NCI-H1417 treated with DMSO at 0.1 percent for 48 hours (cell line): ENCODE measurements around the gene LRRC31.

Source experiments
- DNase-seq: peaks from one replicate; lab custom pipeline; 2025; lab: John Stamatoyannopoulos, UW

The LRRC31 gene

DNA sequence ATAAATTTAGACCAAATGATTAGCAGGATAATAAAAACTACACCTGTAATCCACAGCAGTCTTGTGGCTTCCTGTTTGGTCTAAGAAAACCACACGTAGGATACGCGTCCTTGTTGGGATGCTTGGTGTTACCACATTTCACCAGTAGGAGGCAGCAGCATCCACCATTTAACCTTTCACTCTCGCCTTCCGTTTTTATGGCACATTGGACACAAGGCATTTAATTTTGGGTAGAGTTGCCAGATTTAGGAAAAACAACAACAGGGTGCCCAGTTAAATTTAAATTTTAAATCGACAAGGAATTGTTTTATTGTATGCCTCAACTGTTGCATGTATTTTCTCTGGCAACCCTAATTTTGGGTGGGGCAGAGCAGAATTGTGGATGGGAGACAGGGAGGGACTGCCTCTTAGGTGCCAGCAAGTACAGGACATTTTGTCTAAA, 6.3 kb downstream of the LRRC31 start:
- DNase-seq, result no peak

DNA sequence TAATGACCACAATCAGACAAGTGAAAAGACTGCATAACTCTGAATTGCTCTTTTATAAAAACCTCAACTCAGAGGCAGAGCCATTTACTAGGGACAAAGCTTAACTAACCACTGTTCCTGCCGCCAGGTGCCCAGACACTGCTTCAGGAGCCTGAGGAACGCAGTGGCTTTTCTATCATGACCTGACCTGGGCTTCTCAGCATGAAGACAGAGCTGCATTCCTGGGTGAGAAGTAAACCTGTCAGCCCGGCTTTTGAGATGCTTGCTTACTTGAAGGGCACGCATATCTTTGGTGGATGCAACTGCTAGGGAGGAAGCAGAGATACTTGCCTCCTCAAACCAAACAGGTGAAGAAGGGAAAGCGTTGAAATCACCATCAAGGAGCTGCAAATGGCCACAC, 7.9 kb downstream of the LRRC31 start:
- no peak for DNase-seq

DNA sequence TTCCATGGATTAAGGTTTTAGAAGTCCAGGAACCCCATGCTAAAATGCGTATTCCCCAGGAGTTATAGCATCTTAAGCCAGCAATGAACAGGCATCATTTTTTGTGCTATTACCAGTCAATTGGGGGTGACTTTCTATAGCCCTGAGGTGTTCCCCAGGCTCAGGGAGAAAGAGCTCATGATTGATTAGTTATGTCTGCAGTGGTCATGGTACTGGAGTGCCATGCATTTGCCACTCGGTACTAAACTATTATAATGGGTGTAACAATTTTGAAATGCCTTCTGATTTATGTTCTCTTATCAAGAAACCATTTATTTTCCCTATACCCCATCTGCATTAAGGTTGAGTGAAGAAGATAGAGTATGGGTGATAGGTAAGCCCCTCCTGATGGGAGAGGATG, 11.9 kb downstream of the LRRC31 start:
- no peak for DNase-seq

- no peak for DNase-seq
Measured at GRCh38 chr3:169855514-169855913, 14.2 kb downstream of the LRRC31 start.

- DNase-seq, result no peak
Measured at GRCh38 chr3:169850618-169851017, 19.1 kb downstream of the LRRC31 start.

GRCh38 chr3:169848741-169849140, 21.0 kb downstream of the LRRC31 start:
- no peak for DNase-seq

- DNase-seq, result no peak
Measured at GRCh38 chr3:169847896-169848295, 21.8 kb downstream of the LRRC31 start.

DNA sequence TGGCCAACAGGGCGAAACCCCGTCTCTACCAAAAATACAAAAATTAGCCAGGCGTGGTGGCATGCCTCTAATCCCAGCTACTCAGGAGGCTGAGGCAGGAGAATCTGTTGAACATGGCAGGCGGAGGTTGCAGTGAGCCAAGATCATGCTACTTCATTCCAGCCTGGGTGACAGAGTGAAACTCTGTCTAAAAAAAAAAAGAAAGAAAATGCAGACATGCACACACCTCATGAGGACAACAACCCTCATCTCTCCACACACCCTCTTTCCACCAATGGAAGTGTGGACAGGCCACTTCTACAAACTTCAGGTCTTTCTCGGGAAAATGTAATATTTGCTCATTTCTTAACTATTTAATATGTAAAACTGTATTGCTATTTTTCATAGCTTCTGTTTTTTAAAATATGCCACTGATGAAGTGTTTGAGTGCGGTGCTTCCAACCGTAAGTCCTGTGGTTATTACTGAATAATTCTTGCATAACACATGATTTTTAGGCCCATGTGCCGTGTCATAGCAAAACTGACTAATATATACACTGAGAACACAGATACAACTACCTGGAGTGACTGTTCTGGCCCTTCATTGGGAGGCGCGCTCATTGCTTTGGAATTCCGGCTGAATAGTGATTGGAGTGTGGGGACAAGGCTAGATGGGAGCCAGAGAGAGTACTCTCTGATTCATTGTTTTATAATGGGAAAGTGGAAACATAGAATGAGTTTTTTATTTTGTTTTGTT, 23.1 kb downstream of the LRRC31 start:
- DNase-seq, result no peak

- DNase-seq, result no peak
Measured at GRCh38 chr3:169842960-169843359, 26.8 kb downstream of the LRRC31 start.

GRCh38 chr3:169841171-169841570, 28.6 kb downstream of the LRRC31 start:
- no peak for DNase-seq

GRCh38 chr3:169838511-169839030, 31.2 kb downstream of the LRRC31 start:
- DNase-seq, result no peak

DNA sequence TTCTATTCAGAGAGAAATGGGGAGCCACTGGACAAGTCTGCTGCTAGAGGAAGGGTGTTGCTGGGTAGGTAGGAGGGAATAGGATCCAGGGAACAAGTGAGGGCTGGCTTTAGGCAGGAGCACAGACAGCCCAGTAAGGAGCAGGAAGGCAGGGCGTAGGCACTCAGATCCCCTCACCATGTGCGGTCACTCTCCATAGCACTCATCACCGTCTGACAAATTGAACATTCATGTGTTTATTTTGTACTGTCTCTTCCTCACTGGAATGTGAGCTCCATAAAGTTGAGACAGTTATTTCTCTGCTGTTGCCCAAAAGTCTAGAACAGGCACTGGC, 32.8 kb downstream of the LRRC31 start:
- DNase-seq, result no peak

DNA sequence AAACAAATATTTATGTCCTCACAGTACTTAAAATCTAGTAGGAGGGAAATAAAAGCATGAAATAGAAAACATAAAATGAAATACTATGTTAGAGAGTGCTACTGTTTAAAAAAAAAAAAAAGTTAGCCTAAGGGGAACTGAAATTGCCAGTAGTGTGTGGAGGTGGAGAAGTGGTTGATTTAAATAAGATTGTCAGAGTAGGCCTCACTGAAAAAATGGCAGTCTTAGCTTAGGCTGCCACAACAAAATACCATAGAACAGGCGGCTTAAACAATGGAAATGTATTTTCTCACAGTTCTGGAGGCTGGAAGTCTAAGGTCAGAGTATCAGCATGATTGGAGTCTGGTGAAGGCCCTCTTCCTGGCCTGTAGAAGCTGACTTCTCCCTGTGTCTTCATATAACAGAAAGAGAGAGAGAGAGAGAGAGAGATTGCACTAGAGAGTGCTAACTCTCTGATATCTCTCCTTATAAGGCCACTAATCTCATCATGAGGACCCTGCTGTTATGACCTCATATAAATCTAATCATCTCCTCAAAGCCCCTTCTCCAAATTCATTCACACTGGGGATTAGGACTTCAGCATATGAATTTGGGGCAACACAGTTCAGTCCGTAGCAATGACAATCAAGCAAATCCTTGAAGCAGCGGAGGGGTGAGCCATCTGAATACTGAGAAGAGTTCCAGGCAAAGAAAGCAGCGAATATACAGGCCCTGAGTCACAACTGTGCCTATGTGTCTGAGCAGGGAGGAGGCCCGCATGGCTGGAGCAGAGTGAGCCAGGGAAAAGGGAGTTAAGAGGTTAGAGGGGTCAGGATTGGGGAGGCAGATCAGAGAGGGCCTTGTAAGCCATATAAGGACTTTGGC, 33.4 kb downstream of the LRRC31 start:
- no peak for DNase-seq

DNA sequence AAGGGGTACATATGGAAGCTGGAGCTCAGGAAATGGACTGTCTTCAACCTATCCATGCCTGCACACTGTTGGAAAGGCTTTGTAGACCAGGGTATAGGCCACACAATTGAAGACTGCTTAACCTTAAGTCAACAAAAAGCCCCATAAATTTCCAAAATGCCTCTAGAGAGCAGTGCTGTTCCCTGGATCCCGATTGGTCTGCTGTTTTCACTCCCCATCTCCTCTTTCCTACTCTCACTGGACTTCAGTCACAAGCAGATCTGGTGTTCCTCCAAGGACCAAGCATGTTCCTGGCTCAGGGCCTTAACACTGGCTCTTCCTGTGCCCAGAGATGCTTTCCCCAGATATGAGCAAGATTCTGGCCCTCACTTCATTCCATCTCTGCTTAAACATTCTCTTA, 34.2 kb downstream of the LRRC31 start:
- DNase-seq, result no peak

DNA sequence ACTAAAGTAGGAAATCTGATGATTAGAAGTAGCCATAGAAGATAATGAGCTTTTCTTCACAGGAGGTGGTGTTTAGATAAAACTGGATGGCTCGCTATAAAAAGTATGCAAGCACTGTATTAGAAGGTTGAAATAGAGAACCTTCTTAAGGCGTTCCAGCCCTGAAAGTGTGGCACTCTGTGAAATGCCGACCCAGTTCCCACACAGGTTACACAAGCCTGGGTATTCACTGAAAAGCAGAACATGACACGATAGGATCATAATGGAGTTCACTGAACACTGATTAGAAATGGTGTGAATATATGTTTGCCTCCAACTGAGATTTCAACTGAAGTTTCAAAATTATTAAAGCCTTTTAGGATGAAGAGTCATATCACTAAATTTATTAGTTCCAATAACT, 42.0 kb downstream of the LRRC31 start:
- no peak for DNase-seq

GRCh38 chr3:169825316-169825715, 44.4 kb downstream of the LRRC31 start:
- no peak for DNase-seq

DNA sequence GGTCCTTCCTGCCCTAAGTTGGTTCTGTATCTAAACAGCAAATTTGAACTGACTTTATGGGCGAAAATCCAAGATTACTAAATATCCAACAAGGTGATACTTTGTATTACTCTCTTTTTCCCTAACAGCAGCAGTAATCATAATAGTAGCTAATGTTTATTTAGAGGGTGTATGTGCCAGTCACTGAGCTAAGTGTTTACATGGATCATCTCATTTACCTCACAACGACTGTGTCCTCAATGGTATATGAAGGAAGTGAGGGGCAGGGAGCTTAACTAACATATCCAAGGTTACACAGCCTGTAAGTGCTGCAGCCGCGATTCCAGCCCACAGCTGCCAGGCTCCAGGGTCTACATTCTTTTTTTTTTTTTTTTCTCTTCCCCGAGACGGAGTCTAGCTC, 46.8 kb downstream of the LRRC31 start:
- DNase-seq, result no peak

DNA sequence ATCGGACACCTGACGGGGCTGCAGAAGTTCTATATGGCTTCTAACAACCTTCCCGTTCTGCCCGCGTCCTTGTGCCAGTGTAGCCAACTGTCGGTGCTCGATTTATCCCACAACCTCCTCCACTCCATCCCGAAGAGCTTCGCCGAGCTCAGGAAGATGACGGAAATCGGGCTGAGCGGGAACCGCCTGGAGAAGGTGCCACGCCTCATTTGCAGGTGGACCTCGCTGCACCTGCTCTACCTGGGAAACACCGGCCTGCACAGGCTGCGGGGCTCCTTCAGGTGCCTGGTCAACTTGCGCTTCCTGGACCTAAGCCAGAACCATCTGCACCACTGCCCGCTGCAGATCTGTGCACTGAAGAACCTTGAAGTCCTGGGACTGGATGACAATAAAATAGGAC, 47.2 kb downstream of the LRRC31 start:
- no peak for DNase-seq

DNA sequence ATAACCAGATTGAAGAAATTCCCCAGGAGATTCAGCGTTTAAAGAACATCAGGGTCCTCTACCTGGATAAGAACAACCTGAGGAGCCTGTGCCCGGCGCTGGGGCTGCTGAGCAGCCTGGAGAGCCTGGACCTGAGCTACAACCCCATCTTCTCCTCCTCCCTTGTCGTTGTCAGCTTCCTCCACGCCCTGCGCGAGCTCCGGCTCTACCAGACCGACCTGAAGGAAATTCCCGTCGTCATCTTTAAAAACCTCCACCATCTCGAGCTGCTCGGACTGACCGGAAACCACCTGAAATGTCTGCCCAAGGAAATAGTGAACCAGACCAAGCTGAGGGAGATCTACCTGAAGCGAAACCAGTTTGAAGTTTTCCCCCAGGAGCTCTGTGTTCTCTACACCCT, 47.6 kb downstream of the LRRC31 start:
- no peak for DNase-seq

DNA sequence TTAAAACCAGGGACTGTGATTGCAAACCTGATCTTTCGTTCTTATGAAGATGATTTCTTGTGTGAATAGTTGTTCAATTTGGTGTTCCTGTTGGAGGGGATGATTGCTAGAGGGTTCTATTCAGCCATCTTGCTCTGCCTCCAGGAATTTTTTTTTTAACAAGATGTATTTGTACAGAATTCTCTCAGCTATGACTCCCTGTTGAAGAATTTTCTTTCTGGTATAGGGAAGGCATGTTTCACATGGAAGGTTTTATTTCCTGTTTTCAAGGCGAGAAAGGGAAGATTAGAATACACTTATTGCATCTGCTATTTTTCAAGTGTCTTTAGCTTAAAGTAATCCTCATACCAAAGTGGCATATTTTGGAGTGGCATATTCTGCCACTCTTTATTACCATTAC, 51.4 kb downstream of the LRRC31 start:
- no peak for DNase-seq

- no peak for DNase-seq
Measured at GRCh38 chr3:169815590-169816150, 54.1 kb downstream of the LRRC31 start.

GRCh38 chr3:169813757-169814517, 55.8 kb downstream of the LRRC31 start:
- no peak for DNase-seq
